ENCODE results near the gene PPP6R2.
"Not testable (repeated sequence)": the region's sequence is repeated elsewhere in the genome, so short reads cannot be mapped to it uniquely, and the experiment has no call there.

The PPP6R2 gene

GRCh38 chr22:50346470-50346869 lies 3.3 kb downstream of the PPP6R2 start:
- DNase-seq (ENCODE audit: low read depth), result no peak

- no peak for DNase-seq (ENCODE audit: low read depth)
Measured at GRCh38 chr22:50347157-50347556, 4.0 kb downstream of the PPP6R2 start.

- no peak for DNase-seq (ENCODE audit: low read depth)
Measured at GRCh38 chr22:50348058-50348457, 4.9 kb downstream of the PPP6R2 start.

GRCh38 chr22:50356186-50356585 lies 13.1 kb downstream of the PPP6R2 start:
- no peak for DNase-seq (ENCODE audit: low read depth)

- no peak for DNase-seq (ENCODE audit: low read depth)
Measured at GRCh38 chr22:50357222-50357621, 14.1 kb downstream of the PPP6R2 start.

- DNase-seq (ENCODE audit: low read depth), result no peak
Measured at GRCh38 chr22:50357756-50358155, 14.6 kb downstream of the PPP6R2 start.

GRCh38 chr22:50360578-50360977 lies 17.5 kb downstream of the PPP6R2 start:
- DNase-seq (ENCODE audit: low read depth), result no peak

- DNase-seq (ENCODE audit: low read depth), result no peak
Measured at GRCh38 chr22:50361222-50361621, 18.1 kb downstream of the PPP6R2 start.

GRCh38 chr22:50361688-50362087 lies 18.6 kb downstream of the PPP6R2 start:
- DNase-seq (ENCODE audit: low read depth), result no peak

- DNase-seq (ENCODE audit: low read depth), result no peak
Measured at GRCh38 chr22:50363166-50363802, 20.2 kb downstream of the PPP6R2 start.

- DNase-seq (ENCODE audit: low read depth), result not testable (repeated sequence)
Measured at GRCh38 chr22:50363803-50364194, 20.7 kb downstream of the PPP6R2 start.

GRCh38 chr22:50367778-50368500 lies 24.8 kb downstream of the PPP6R2 start:
- no peak for DNase-seq (ENCODE audit: low read depth)

- no peak for DNase-seq (ENCODE audit: low read depth)
Measured at GRCh38 chr22:50371101-50371648, 28.0 kb downstream of the PPP6R2 start.

- no peak for DNase-seq (ENCODE audit: low read depth)
Measured at GRCh38 chr22:50376085-50376651, 33.0 kb downstream of the PPP6R2 start.

GRCh38 chr22:50381021-50381555 lies 38.0 kb downstream of the PPP6R2 start:
- DNase-seq (ENCODE audit: low read depth), result not testable (repeated sequence)

- no peak for DNase-seq (ENCODE audit: low read depth)
Measured at GRCh38 chr22:50396751-50397370, 53.7 kb downstream of the PPP6R2 start.

GRCh38 chr22:50397371-50398060 lies 54.4 kb downstream of the PPP6R2 start:
- DNase-seq (ENCODE audit: low read depth), result not testable (repeated sequence)

GRCh38 chr22:50398831-50399648 lies 55.9 kb downstream of the PPP6R2 start:
- DNase-seq (ENCODE audit: low read depth), result no peak

- DNase-seq (ENCODE audit: low read depth), result no peak
Measured at GRCh38 chr22:50399751-50400331, 56.7 kb downstream of the PPP6R2 start.

- DNase-seq (ENCODE audit: low read depth), result no peak
Measured at GRCh38 chr22:50400406-50400805, 57.3 kb downstream of the PPP6R2 start.
